ENCODE results near the gene NRXN3.

The NRXN3 gene

GRCh38 chr14:79356040-79356439 lies 1185.9 kb downstream of the NRXN3 start:
- no peak for DNase-seq (ENCODE audit: low read depth)

GRCh38 chr14:79357307-79357706 lies 1187.1 kb downstream of the NRXN3 start:
- no peak for DNase-seq (ENCODE audit: low read depth)

GRCh38 chr14:79363291-79363690 lies 1193.1 kb downstream of the NRXN3 start:
- DNase-seq (ENCODE audit: low read depth), result no peak

- no peak for DNase-seq (ENCODE audit: low read depth)
Measured at GRCh38 chr14:79369359-79370332, 1199.5 kb downstream of the NRXN3 start.

GRCh38 chr14:79370969-79371368 lies 1200.8 kb downstream of the NRXN3 start:
- no peak for DNase-seq (ENCODE audit: low read depth)

GRCh38 chr14:79373451-79373850 lies 1203.3 kb downstream of the NRXN3 start:
- DNase-seq (ENCODE audit: low read depth), result no peak

- no peak for DNase-seq (ENCODE audit: low read depth)
Measured at GRCh38 chr14:79375356-79375755, 1205.2 kb downstream of the NRXN3 start.

- DNase-seq (ENCODE audit: low read depth), result no peak
Measured at GRCh38 chr14:79376557-79376956, 1206.4 kb downstream of the NRXN3 start.

GRCh38 chr14:79378020-79378419 lies 1207.8 kb downstream of the NRXN3 start:
- DNase-seq (ENCODE audit: low read depth), result no peak

- no peak for DNase-seq (ENCODE audit: low read depth)
Measured at GRCh38 chr14:79379266-79379665, 1209.1 kb downstream of the NRXN3 start.

GRCh38 chr14:79383031-79383430 lies 1212.9 kb downstream of the NRXN3 start:
- DNase-seq (ENCODE audit: low read depth), result no peak

- no peak for DNase-seq (ENCODE audit: low read depth)
Measured at GRCh38 chr14:79383475-79383874, 1213.3 kb downstream of the NRXN3 start.

- no peak for DNase-seq (ENCODE audit: low read depth)
Measured at GRCh38 chr14:79395061-79395460, 1224.9 kb downstream of the NRXN3 start.

- DNase-seq (ENCODE audit: low read depth), result no peak
Measured at GRCh38 chr14:79404874-79405511, 1234.8 kb downstream of the NRXN3 start.

- DNase-seq (ENCODE audit: low read depth), result no peak
Measured at GRCh38 chr14:79405512-79405910, 1235.3 kb downstream of the NRXN3 start.

- no peak for DNase-seq (ENCODE audit: low read depth)
Measured at GRCh38 chr14:79407572-79407971, 1237.4 kb downstream of the NRXN3 start.

GRCh38 chr14:79408696-79409095 lies 1238.5 kb downstream of the NRXN3 start:
- DNase-seq (ENCODE audit: low read depth), result no peak

GRCh38 chr14:79411403-79412174 lies 1241.4 kb downstream of the NRXN3 start:
- no peak for DNase-seq (ENCODE audit: low read depth)

- no peak for DNase-seq (ENCODE audit: low read depth)
Measured at GRCh38 chr14:79412822-79413221, 1242.6 kb downstream of the NRXN3 start.

- DNase-seq (ENCODE audit: low read depth), result no peak
Measured at GRCh38 chr14:79413734-79414428, 1243.7 kb downstream of the NRXN3 start.

- no peak for DNase-seq (ENCODE audit: low read depth)
Measured at GRCh38 chr14:79415726-79416125, 1245.6 kb downstream of the NRXN3 start.

- no peak for DNase-seq (ENCODE audit: low read depth)
Measured at GRCh38 chr14:79417961-79418360, 1247.8 kb downstream of the NRXN3 start.
